Retinal pigment epithelial cell (primary cell): ENCODE measurements around the gene CCR8.

Source experiments
- DNase-seq: peaks from one replicate; pipeline ENCODE4 v3.0.0-alpha.2; 2010; ENCODE audit warnings: low read depth
- H3K4me3 ChIP-seq: 2 replicates; pipeline ENCODE4 v1.5.1; 2011; ENCODE audit warnings: mild to moderate bottlenecking, low read length, control low read depth, moderate library complexity
- TF ChIP-seq, protein P1 (sequence below): conservative IDR thresholded peaks from 2 replicates; pipeline ENCODE4 v1.5.1; 2011; ENCODE audit warnings: low read depth, low read length, control low read depth, inconsistent platforms

CCR8 gene

DNA sequence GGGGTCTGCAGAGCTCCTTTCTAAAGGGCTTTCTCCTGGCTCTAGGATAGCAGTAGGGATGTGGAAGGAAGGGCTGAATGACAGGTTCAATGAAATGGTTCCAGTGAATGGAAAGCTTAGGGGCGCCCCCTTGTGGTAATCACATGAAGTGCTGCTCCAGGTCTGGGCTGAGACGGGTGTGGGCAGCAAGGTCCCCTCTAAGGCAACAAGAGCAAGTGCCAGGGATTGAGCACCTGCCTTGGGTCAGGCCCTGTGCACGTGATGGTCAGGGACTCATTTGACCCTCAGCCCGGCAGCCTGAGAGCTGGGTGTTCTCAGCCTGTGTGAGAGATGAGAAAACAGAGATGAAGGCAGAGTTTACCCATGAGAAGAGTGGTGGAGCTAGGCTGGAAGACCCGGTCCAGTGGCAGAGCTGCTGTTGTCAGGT, 37.6 kb upstream of the CCR8 start:
- TF ChIP-seq, protein P1, sequence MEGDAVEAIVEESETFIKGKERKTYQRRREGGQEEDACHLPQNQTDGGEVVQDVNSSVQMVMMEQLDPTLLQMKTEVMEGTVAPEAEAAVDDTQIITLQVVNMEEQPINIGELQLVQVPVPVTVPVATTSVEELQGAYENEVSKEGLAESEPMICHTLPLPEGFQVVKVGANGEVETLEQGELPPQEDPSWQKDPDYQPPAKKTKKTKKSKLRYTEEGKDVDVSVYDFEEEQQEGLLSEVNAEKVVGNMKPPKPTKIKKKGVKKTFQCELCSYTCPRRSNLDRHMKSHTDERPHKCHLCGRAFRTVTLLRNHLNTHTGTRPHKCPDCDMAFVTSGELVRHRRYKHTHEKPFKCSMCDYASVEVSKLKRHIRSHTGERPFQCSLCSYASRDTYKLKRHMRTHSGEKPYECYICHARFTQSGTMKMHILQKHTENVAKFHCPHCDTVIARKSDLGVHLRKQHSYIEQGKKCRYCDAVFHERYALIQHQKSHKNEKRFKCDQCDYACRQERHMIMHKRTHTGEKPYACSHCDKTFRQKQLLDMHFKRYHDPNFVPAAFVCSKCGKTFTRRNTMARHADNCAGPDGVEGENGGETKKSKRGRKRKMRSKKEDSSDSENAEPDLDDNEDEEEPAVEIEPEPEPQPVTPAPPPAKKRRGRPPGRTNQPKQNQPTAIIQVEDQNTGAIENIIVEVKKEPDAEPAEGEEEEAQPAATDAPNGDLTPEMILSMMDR, result peak; percentile 92
- peak; percentile 2 for DNase-seq
- no peak overlapping the region for H3K4me3 ChIP-seq

DNA sequence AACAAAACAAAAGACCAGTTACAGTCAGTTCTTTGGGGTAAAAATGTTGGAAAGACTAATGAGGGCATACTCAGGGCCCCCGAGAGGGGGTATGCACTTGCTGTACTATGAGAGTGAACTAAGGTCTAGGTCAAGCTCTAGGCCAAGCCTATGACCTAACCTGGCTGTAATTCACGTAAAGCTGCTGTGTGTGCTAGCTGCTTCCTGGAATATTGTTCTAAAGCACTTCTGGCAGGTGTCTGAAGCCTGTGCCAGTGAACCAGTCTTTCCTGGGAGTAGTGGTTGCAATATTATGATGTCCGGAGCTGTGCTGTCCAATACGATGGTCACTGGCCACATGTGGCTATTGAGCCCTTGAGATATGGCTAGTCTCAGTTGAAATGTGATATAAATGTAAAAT, 36.5 kb upstream of the CCR8 start:
- H3K4me3 ChIP-seq, result no peak overlapping the region
- TF ChIP-seq, protein P1, result no peak
- no peak for DNase-seq

DNA sequence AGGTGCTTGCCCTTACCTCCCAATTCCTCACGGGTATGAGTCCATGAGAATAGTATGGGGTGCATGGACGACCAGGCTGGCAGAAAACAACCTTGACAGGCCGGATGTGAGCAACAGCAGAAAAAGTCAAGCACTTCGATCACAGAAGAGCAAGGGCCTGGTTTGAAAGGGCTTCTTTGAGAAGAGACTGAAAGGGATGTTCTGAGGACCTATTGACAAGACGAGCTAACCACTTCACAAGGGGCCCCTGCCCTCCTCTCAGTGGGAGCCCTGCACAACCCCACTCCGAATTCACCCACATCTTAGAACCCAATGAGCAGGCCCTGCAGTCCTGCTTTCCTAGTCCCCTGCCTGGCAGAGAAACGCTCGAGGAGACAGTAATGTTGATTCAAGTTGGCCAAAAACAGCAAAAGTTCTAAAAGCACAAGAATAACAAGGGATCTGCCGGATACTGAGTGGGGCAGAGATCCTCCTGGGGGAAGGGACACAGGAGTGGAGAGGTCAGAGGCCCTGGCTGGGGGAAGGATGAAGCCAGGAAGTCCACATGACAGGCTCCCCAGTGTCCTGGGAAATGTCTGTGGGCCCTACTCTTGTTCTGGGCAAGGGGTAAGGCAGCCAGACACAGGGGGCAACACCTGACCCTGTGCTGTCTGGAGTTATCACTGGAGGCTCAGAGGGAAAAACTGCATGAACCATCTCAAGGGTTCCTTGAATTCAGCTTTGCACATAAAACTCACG, 34.9 kb upstream of the CCR8 start:
- DNase-seq, result no peak

GRCh38 chr3:39295184-39295775, 34.2 kb upstream of the CCR8 start:
- DNase-seq, result no peak
- H3K4me3 ChIP-seq, result no peak overlapping the region
- TF ChIP-seq, protein P1, result no peak

More for the DNA sequence above, 34.9 kb upstream of the CCR8 start:
- TF ChIP-seq, protein P1, result no peak
- H3K4me3 ChIP-seq, result no peak overlapping the region

- DNase-seq, result no peak
- TF ChIP-seq, protein P1, result no peak
- H3K4me3 ChIP-seq, result no peak overlapping the region
These were observed 33.1 kb upstream of the CCR8 start for GRCh38 chr3:39296197-39297077.

- no peak overlapping the region for H3K4me3 ChIP-seq
- DNase-seq, result no peak
- TF ChIP-seq, protein P1, result no peak
These were observed 30.2 kb upstream of the CCR8 start for GRCh38 chr3:39299279-39299678.
